ENCODE results near the gene RTCB.
"Not testable (repeated sequence)": the region's sequence is repeated elsewhere in the genome, so short reads cannot be mapped to it uniquely, and the experiment has no call there.

Gene RTCB

GRCh38 chr22:32385681-32386080, 26.4 kb downstream of the RTCB start:
- no peak for DNase-seq

- DNase-seq, result no peak
Observed at GRCh38 chr22:32380991-32381390, 31.1 kb downstream of the RTCB start.

GRCh38 chr22:32378707-32379272, 33.3 kb downstream of the RTCB start:
- DNase-seq, result no peak

- no peak for DNase-seq
Observed at GRCh38 chr22:32376681-32377080, 35.4 kb downstream of the RTCB start.

- no peak for DNase-seq
Observed at GRCh38 chr22:32375678-32376450, 36.2 kb downstream of the RTCB start.

- DNase-seq, result no peak
Observed at GRCh38 chr22:32364210-32364609, 47.8 kb downstream of the RTCB start.

- no peak for DNase-seq
Observed at GRCh38 chr22:32361257-32361656, 50.8 kb downstream of the RTCB start.

- DNase-seq, result not testable (repeated sequence)
Observed at GRCh38 chr22:32360096-32360495, 52.0 kb downstream of the RTCB start.

- not testable (repeated sequence) for DNase-seq
Observed at GRCh38 chr22:32357567-32357966, 54.5 kb downstream of the RTCB start, which contains the start of gene RFPL3. RFPL3 (plus strand) TSS chr22:32357867; CDS start chr22:32358072, 205 bp downstream.

- DNase-seq, result no peak
Observed at GRCh38 chr22:32355760-32356159, 56.3 kb downstream of the RTCB start.

GRCh38 chr22:32354360-32355351, 57.4 kb downstream of the RTCB start:
- no peak for DNase-seq

GRCh38 chr22:32353840-32354239, 58.2 kb downstream of the RTCB start:
- DNase-seq, result no peak

GRCh38 chr22:32353292-32353691, 58.8 kb downstream of the RTCB start:
- no peak for DNase-seq

- DNase-seq, result no peak
Observed at GRCh38 chr22:32352681-32353080, 59.4 kb downstream of the RTCB start.

GRCh38 chr22:32351875-32352274, 60.2 kb downstream of the RTCB start:
- not testable (repeated sequence) for DNase-seq

GRCh38 chr22:32348031-32348611, 63.9 kb downstream of the RTCB start:
- no peak for DNase-seq

- no peak for DNase-seq
Observed at GRCh38 chr22:32343941-32344340, 68.1 kb downstream of the RTCB start.

- DNase-seq, result no peak
Observed at GRCh38 chr22:32342977-32343376, 69.1 kb downstream of the RTCB start.

GRCh38 chr22:32341122-32341740, 70.8 kb downstream of the RTCB start:
- DNase-seq, result no peak

GRCh38 chr22:32340411-32340810, 71.6 kb downstream of the RTCB start:
- no peak for DNase-seq

- no peak for DNase-seq
Observed at GRCh38 chr22:32339190-32340012, 72.6 kb downstream of the RTCB start.

GRCh38 chr22:32338757-32339156, 73.3 kb downstream of the RTCB start:
- no peak for DNase-seq

Measured in KG1 (cell line).